Heart left ventricle (tissue), 13 donors: Measurements from ENCODE around the gene ACIN1.

Experiments used
- CTCF ChIP-seq, 12 donors: fragments of 200-600 bp; sonication (generic) in 4 of 12; IDR thresholded peaks; one replicate each; pipeline versions ENCODE4 v1.5.0 to v1.8.0; 2018 to 2022; ENCODE audit warnings: antibody characterized with exemption in 12 of 12, mild to moderate bottlenecking in 5 of 12
- POLR2A ChIP-seq, 2 donors: fragments of 450-650 bp; IDR thresholded peaks; one replicate each; pipeline ENCODE4 v1.6.1; 2017; ENCODE audit warnings: antibody characterized with exemption in 2 of 2, mild to moderate bottlenecking in 2 of 2, moderate library complexity in 2 of 2
- donor health status: ischemic (EF 13 %, LVEDD 7.1; RV severe dilation, severe dysfunction).
- donor health status: DM: no; HTN: yes; CAD: no.
- donor health status: DM: no; HTN: no; CAD: no.
- donor health status: ischemic (EF 25% LVEDD 6.9; RV normal size, moderate dysfunction).
- donor health status: ischemic (EF 25% LVEDD 5.7; RV mildly dilated, moderate dysfunction).
- donor health status: ischemic (EF 35%, LVEDD 5.7; RV mildly dilated, moderate dysfunction).
- donor health status: nonischemic (EF 11% LVEDD 7.7; RV severe dilation, severe dysfunction).
- donor health status: DM: yes; HTN: yes; CAD: no.
- donor health status: PGD.
- donor health status: ischemic (EF 29% LVEDD 5.4; RV normal size, mild dysfunction).
- donor health status: nonischemic (EF 23%, LVEDD 6.1; RV moderate dilation, normal function).

GRCh38 chr14:23030936-23031335 is 64.0 kb downstream of the ACIN1 start:
- TF ChIP-seq CTCF (IDR thresholded peaks at IDR 0.05) = no peak
- TF ChIP-seq POLR2A (IDR thresholded peaks at IDR 0.05) = no peak
